ENCODE measurements around the gene ATP11A.

Gene ATP11A

GRCh38 chr13:112880976-112881540 lies 191.2 kb downstream of the ATP11A start:
- Histone ChIP-seq H3K9me3 (ENCODE audit: insufficient read depth, low read length, severe bottlenecking) (no peaks in the 10 kb centered on the region), H3K4me3 (ENCODE audit: low read depth in 1 of 2, low read length in 2 of 2) (no peak overlapping the region), H3K27ac (ENCODE audit: low read length) (no peak overlapping the region), H3K27me3 (ENCODE audit: insufficient read depth, low read length, poor library complexity) (no peaks in the 10 kb centered on the region), H2AFZ (ENCODE audit: low read depth, low read length) (no peak overlapping the region), H4K20me1 (ENCODE audit: insufficient read depth, low read length) (peaks cover 4% of the 10 kb centered on the region; the same call in 1 of the 2 replicates), H3K36me3 (ENCODE audit: insufficient read depth, low read length) (peaks cover 74% of the 10 kb centered on the region), H3K9ac (ENCODE audit: low read depth, low read length) (no peak overlapping the region), H3K79me2 (ENCODE audit: insufficient read depth, low read length) (no peaks in the 10 kb centered on the region), H3K4me2 (ENCODE audit: insufficient read depth, low read length) (no peak overlapping the region), H3K4me1 (ENCODE audit: insufficient read depth, low read length) (no peaks in the 10 kb centered on the region)
- DNase-seq (no peak), ATAC-seq (ENCODE audit: insufficient read depth, low read depth) (no peak)
- TF ChIP-seq CTCF (IDR thresholded peaks at IDR 0.05; ENCODE audit: borderline replicate concordance, extremely low read depth, low read length, poor library complexity, severe bottlenecking) (no peak), EZH2 (IDR thresholded peaks at IDR 0.05; ENCODE audit: borderline replicate concordance, low read depth, low read length, severe bottlenecking) (no peak)

- no peaks in the 10 kb centered on the region for H3K27me3 ChIP-seq (ENCODE audit: insufficient read depth, low read length, poor library complexity)
- H2AFZ ChIP-seq (ENCODE audit: low read depth, low read length) = no peak overlapping the region
- H3K4me3 ChIP-seq (ENCODE audit: low read depth in 1 of 2, low read length in 2 of 2) = no peak overlapping the region
- H3K27ac ChIP-seq (ENCODE audit: low read length) = no peak overlapping the region
- DNase-seq (no peak), ATAC-seq (ENCODE audit: insufficient read depth, low read depth) (no peak)
- TF ChIP-seq CTCF (IDR thresholded peaks at IDR 0.05; ENCODE audit: borderline replicate concordance, extremely low read depth, low read length, poor library complexity, severe bottlenecking) (no peak), EZH2 (IDR thresholded peaks at IDR 0.05; ENCODE audit: borderline replicate concordance, low read depth, low read length, severe bottlenecking) (no peak)
- no peaks in the 10 kb centered on the region for H3K79me2 ChIP-seq (ENCODE audit: insufficient read depth, low read length)
- H3K9me3 ChIP-seq (ENCODE audit: insufficient read depth, low read length, severe bottlenecking) = no peaks in the 10 kb centered on the region
- peaks cover 67% of the 10 kb centered on the region for H3K36me3 ChIP-seq (ENCODE audit: insufficient read depth, low read length)
- H4K20me1 ChIP-seq (ENCODE audit: insufficient read depth, low read length) = peaks cover 4% of the 10 kb centered on the region; the same call in 1 of the 2 replicates
- H3K9ac ChIP-seq (ENCODE audit: low read depth, low read length) = no peak overlapping the region
- H3K4me1 ChIP-seq (ENCODE audit: insufficient read depth, low read length) = no peaks in the 10 kb centered on the region
- no peak overlapping the region for H3K4me2 ChIP-seq (ENCODE audit: insufficient read depth, low read length)
These were observed 192.1 kb downstream of the ATP11A start for GRCh38 chr13:112881656-112882554.

GRCh38 chr13:112882555-112883024 lies 192.8 kb downstream of the ATP11A start:
- H3K4me3 ChIP-seq (ENCODE audit: low read depth in 1 of 2, low read length in 2 of 2) = no peak overlapping the region
- H3K9ac ChIP-seq (ENCODE audit: low read depth, low read length) = no peak overlapping the region
- H3K27ac ChIP-seq (ENCODE audit: low read length) = no peak overlapping the region
- peaks cover 60% of the 10 kb centered on the region for H3K36me3 ChIP-seq (ENCODE audit: insufficient read depth, low read length)
- DNase-seq (no peak), ATAC-seq (ENCODE audit: insufficient read depth, low read depth) (no peak)
- H4K20me1 ChIP-seq (ENCODE audit: insufficient read depth, low read length) = peaks cover 4% of the 10 kb centered on the region; the same call in 1 of the 2 replicates
- no peaks in the 10 kb centered on the region for H3K27me3 ChIP-seq (ENCODE audit: insufficient read depth, low read length, poor library complexity)
- H3K9me3 ChIP-seq (ENCODE audit: insufficient read depth, low read length, severe bottlenecking) = no peaks in the 10 kb centered on the region
- no peak for TF ChIP-seq EZH2 (IDR thresholded peaks at IDR 0.05; ENCODE audit: borderline replicate concordance, low read depth, low read length, severe bottlenecking)
- no peak for TF ChIP-seq CTCF (IDR thresholded peaks at IDR 0.05; ENCODE audit: borderline replicate concordance, extremely low read depth, low read length, poor library complexity, severe bottlenecking)
- no peaks in the 10 kb centered on the region for H3K79me2 ChIP-seq (ENCODE audit: insufficient read depth, low read length)
- no peak overlapping the region for H3K4me2 ChIP-seq (ENCODE audit: insufficient read depth, low read length)
- no peak overlapping the region for H2AFZ ChIP-seq (ENCODE audit: low read depth, low read length)
- no peaks in the 10 kb centered on the region for H3K4me1 ChIP-seq (ENCODE audit: insufficient read depth, low read length)

All from DND-41 (cell line).